DMS53 (cell line): Measurements from ENCODE around the gene AMIGO3.
"Not testable (repeated sequence)": the region's sequence is repeated elsewhere in the genome, so short reads cannot be mapped to it uniquely, and the experiment has no call there.

Experiments used
- DNase-seq: peaks from one replicate; lab custom pipeline; 2025; lab: John Stamatoyannopoulos, UW

AMIGO3 gene

GRCh38 chr3:49688338-49689045 lies 31.0 kb downstream of the AMIGO3 start:
- not testable (repeated sequence) for DNase-seq

GRCh38 chr3:49687424-49687795 lies 32.1 kb downstream of the AMIGO3 start:
- not testable (repeated sequence) for DNase-seq

GRCh38 chr3:49686769-49687423 lies 32.6 kb downstream of the AMIGO3 start:
- not testable (repeated sequence) for DNase-seq

GRCh38 chr3:49686346-49686745 lies 33.1 kb downstream of the AMIGO3 start:
- not testable (repeated sequence) for DNase-seq

- not testable (repeated sequence) for DNase-seq
Measured at GRCh38 chr3:49685846-49686245, 33.6 kb downstream of the AMIGO3 start.

- DNase-seq, result not testable (repeated sequence)
Measured at GRCh38 chr3:49685103-49685502, 34.4 kb downstream of the AMIGO3 start.

- DNase-seq, result not testable (repeated sequence)
Measured at GRCh38 chr3:49684453-49684852, 35.0 kb downstream of the AMIGO3 start.

GRCh38 chr3:49683162-49683561 lies 36.3 kb downstream of the AMIGO3 start:
- DNase-seq, result no peak

GRCh38 chr3:49681543-49681942 lies 37.9 kb downstream of the AMIGO3 start:
- DNase-seq, result no peak

- no peak for DNase-seq
Measured at GRCh38 chr3:49681232-49681522, 38.3 kb downstream of the AMIGO3 start.

GRCh38 chr3:49680493-49681231 lies 38.8 kb downstream of the AMIGO3 start:
- DNase-seq, result no peak

GRCh38 chr3:49675912-49676311 lies 43.6 kb downstream of the AMIGO3 start:
- no peak for DNase-seq

- DNase-seq, result no peak
Measured at GRCh38 chr3:49674497-49674983, 44.9 kb downstream of the AMIGO3 start.

GRCh38 chr3:49673715-49674496 lies 45.6 kb downstream of the AMIGO3 start, which contains the start of gene APEH:
Gene APEH, plus strand, starts transcription at chr3:49674351. Its CDS starts 51 bp downstream, at chr3:49674402.
- no peak for DNase-seq

- no peak for DNase-seq
Measured at GRCh38 chr3:49673121-49673714, 46.3 kb downstream of the AMIGO3 start.

GRCh38 chr3:49671291-49672288 lies 47.9 kb downstream of the AMIGO3 start:
- DNase-seq, result no peak

- no peak for DNase-seq
Measured at GRCh38 chr3:49670940-49671290, 48.6 kb downstream of the AMIGO3 start.

GRCh38 chr3:49669352-49669751 lies 50.1 kb downstream of the AMIGO3 start:
- DNase-seq, result no peak

GRCh38 chr3:49668861-49669260 lies 50.6 kb downstream of the AMIGO3 start:
- DNase-seq, result peak; percentile 41

- DNase-seq, result no peak
Measured at GRCh38 chr3:49668414-49668797, 51.1 kb downstream of the AMIGO3 start.
